GM18507 (cell line): ENCODE data around the gene OBSCN.

Experiments
- DNase-seq: peaks from one replicate; pipeline ENCODE4 v3.0.0; 2011; ENCODE audit warnings: low read depth; ENCODE audit not compliant: insufficient read length; ENCODE audit errors: extremely low spot score
- FAIRE-seq: peaks from 2 replicates; lab custom pipeline; 2011; peaks lifted over from hg19 to GRCh38; lab: Jason Lieb, UNC

OBSCN gene

DNA sequence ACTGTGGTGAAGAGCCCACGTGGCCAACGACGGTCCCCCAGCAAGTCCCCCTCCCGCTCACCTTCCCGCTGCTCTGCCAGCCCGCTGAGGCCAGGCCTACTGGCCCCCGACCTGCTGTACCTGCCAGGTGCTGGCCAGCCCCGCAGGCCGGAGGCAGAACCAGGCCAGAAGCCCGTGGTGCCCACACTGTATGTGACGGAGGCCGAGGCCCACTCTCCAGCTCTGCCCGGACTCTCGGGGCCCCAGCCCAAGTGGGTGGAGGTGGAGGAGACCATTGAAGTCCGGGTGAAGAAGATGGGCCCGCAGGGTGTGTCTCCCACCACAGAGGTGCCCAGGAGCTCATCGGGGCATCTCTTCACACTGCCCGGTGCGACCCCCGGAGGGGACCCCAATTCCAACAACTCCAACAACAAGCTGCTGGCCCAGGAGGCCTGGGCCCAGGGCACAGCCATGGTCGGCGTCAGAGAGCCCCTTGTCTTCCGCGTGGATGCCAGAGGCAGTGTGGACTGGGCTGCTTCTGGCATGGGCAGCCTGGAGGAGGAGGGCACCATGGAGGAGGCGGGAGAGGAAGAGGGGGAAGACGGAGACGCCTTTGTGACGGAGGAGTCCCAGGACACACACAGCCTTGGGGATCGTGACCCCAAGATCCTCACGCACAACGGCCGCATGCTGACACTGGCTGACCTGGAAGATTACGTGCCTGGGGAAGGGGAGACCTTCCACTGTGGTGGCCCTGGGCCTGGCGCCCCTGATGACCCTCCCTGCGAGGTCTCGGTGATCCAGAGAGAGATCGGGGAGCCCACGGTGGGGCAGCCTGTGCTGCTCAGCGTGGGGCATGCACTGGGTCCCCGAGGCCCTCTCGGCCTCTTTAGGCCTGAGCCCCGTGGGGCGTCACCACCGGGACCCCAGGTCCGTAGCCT lies 152.0 kb downstream of the OBSCN start:
- DNase-seq, result no peak
- no peak for FAIRE-seq

- DNase-seq (no peak), FAIRE-seq (no peak)
Measured at GRCh38 chr1:228360533-228361313, 152.9 kb downstream of the OBSCN start.

DNA sequence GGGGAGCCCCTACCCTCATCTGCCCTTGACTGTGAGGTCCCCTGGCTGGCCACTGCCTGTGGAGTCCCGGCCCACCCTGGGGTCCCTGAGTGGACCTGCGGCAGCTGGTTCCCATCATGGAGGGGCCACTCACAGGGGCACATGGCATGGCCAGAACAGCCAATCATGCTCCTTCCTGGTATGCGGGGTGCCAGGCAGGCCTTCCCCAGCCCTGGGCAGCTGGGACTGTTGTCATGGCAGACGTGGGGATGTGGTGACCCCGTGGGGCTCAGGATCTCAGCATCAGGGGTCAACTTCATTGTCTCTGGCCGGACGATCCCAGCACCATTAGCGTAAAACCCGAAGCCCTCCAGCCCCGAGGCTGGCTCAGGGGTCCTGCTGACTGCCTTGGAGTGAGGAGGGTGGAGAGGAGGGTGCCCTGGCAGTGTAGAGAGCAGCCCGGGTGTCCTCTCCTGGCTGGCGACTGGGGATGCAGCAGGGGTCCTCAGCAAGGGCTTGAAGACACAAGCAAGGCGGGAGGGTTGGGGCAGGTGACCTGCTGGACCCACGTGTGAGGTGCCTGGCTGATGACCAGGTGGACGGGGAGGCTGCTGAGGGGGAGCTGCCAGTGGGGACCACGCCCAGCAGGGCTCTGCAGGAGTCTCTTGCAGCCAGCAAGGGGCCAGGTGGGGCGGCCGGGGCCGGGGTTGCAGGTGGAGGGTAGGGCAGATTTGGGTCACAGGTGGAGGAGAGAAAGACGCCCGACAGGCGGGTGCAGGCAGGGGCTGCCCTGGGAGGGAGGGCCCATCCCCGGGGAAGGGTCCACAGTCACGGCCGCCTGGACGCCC lies 153.7 kb downstream of the OBSCN start:
- FAIRE-seq (no peak), DNase-seq (no peak)

DNA sequence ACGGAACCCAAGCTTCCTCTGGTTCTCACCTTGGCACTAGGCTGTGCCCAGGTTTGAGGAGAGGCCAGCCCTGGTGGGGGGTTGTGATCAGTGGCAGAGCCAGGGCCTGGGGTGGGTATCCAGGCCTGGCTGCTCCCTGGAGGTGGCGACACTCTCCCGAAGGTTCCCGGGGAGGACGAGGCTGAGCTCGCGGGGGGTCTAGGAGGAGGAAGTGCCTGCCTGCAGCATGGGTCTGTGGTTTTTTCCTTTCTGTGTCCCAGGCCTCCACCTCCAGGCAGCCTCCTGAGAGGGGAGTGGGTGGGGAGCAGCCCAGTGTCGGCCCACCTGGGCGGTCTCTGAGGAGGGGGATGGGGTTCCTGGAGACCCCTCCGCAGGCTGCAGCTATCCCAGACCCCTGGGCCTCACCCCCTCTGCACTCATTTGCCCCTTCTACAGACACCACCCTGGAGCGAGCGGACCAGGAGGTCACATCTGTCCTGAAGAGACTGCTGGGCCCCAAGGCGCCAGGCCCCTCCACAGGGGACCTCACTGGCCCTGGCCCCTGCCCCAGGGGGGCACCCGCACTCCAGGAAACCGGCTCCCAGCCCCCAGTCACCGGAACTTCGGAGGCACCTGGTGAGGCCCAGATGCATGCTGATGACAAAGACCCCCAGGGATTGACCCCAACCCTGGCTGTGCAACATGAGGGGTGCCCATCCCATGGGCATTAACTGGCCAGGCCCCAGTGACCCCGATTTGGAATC lies 154.5 kb downstream of the OBSCN start:
- DNase-seq (no peak), FAIRE-seq (no peak)

- no peak for FAIRE-seq
- no peak for DNase-seq
Measured at GRCh38 chr1:228362884-228363450, 155.1 kb downstream of the OBSCN start.

DNA sequence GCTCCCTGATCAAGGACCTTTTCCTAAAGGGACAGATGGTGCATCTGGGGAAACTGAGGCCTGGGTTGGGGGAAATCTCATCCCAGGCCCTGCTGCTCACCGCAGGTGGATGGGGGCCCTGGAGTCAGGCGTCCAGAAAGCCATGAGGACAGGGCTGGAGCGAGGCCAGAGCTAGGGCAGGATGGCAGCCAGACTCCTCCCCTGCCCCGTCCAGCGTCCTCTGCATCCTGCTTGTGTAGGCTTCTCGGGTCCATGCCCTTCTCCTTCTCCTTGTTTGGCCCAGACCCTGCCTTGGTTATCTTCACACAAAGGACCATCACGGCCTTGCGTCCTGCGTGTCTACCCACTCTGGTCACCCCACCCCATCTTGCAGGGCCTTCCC lies 155.8 kb downstream of the OBSCN start:
- DNase-seq (no peak), FAIRE-seq (no peak)

GRCh38 chr1:228364068-228364705 lies 156.3 kb downstream of the OBSCN start:
- DNase-seq, result no peak
- FAIRE-seq, result no peak

- FAIRE-seq (no peak), DNase-seq (no peak)
Measured at GRCh38 chr1:228364706-228365213, 156.9 kb downstream of the OBSCN start.

DNA sequence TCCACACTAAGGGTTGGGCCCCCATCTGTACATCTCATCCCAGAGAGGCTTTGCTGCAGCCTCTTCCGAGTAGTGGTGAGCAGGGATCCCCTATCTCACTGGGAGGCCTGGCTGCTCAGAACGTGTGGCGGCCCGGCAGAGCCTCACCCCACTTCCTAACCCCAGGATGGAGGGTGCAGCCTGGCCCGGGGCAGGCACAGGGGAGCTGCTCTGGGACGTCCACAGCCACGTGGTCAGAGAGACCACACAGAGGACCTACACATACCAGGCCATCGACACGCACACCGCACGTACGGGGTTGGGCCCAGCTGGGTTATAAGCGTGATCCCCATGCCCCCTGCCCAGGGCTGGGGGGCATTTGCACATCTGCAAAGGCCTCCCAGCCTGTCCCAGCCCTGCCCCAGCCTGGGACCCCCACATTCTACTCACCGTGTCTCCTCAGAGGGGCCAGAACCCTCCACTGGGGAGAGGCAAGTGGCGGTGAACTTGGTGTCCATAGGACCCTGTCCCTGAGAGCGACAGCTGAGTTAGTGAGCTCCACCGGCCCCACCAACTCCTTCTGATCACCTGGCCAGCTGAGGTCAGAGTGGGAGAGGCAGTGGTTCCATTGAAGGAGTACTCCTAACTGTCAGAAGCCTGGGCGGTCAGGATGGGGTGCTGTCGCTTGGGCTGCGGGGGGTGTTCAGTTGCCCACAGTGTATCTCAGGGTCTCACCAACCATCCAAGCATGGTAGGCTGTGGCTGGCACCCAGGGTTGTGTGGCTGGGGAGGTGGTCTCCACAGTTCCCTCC lies 157.6 kb downstream of the OBSCN start:
- no peak for DNase-seq
- no peak for FAIRE-seq

- FAIRE-seq, result no peak
- no peak for DNase-seq
Measured at GRCh38 chr1:228366062-228366865, 158.4 kb downstream of the OBSCN start.

DNA sequence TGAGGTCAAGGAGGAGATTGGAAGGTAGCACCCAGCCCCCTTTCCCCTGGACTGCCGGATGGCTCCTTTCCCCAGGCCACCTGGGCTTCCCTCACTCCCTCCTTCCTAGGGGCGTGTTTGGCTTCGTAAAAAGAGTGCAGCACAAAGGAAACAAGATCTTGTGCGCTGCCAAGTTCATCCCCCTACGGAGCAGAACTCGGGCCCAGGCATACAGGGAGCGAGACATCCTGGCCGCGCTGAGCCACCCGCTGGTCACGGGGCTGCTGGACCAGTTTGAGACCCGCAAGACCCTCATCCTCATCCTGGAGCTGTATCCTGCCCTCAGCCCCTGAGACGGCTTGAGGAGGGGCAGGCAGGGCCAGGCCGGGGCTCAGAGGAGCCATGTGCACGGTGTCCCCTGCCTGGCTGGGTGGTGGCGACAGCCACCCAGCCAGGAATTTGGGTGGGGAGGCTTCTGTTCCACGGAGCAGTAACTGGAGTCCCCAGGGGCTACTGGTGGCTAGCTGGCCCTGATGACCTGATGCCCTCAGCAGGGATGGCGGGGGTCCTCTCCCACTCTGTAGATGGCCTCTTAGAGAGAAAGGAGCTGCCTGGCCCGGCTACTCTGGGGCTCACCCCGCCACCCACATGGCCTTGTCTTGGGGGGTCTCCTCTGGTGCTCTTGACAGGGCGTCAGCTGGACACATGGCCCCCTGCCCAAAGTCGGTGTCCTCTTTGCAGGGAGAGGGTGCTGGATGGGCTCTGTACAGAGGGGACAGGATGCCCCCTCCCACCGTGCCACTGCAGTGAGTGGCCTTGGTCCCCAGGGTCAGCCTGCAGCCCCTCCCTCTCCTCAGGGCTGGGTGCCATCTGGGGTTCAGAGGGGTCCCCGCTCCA lies 159.3 kb downstream of the OBSCN start:
- DNase-seq (no peak), FAIRE-seq (no peak)

- DNase-seq (no peak), FAIRE-seq (no peak)
Measured at GRCh38 chr1:228367798-228368791, 160.3 kb downstream of the OBSCN start.

- DNase-seq (no peak), FAIRE-seq (no peak)
Measured at GRCh38 chr1:228368801-228369607, 161.2 kb downstream of the OBSCN start.
